HEK293T (cell line): Measurements from ENCODE around the gene PDGFRB.

Experiments
- CTCF ChIA-PET: fragments of 350-600 bp; formaldehyde crosslinking; extraction: SDS; loops from one replicate; lab custom pipeline; 2021; ENCODE audit warnings: antibody characterized with exemption, inconsistent platforms; lab: Yijun Ruan, JAX
- POLR2A ChIA-PET: fragments of 350-600 bp; formaldehyde crosslinking; extraction: SDS; loops from one replicate; lab custom pipeline; 2020; ENCODE audit warnings: antibody characterized with exemption, inconsistent platforms; lab: Yijun Ruan, JAX
- DNase-seq: peaks from one replicate; pipeline ENCODE4 v3.0.0; 2012; ENCODE audit warnings: mixed read lengths; ENCODE audit errors: extremely low spot score
- ARNT ChIP-seq: fragments of 450-650 bp; IDR thresholded peaks from 2 replicates; pipeline ENCODE4 v1.6.1; 2017; ENCODE audit warnings: mild to moderate bottlenecking
- BHLHE40 ChIP-seq: fragments of 450-650 bp; IDR thresholded peaks from 2 replicates; pipeline ENCODE4 v1.6.1; 2016; ENCODE audit warnings: mild to moderate bottlenecking, moderate library complexity, borderline replicate concordance
- CTBP1 ChIP-seq: fragments of 450-650 bp; IDR thresholded peaks from 2 replicates; pipeline ENCODE4 v1.6.1; 2016; ENCODE audit warnings: borderline replicate concordance
- ELF4 ChIP-seq: fragments of 450-650 bp; IDR thresholded peaks from 2 replicates; pipeline ENCODE4 v1.6.1; 2017; ENCODE audit warnings: antibody characterized with exemption
- FOXA1 ChIP-seq: fragments of 450-650 bp; IDR thresholded peaks from 2 replicates; pipeline ENCODE4 v1.6.1; 2016; ENCODE audit warnings: mild to moderate bottlenecking
- FOXK2 ChIP-seq: fragments of 450-650 bp; IDR thresholded peaks from 2 replicates; pipeline ENCODE4 v1.6.1; 2016; ENCODE audit warnings: mild to moderate bottlenecking
- FOXM1 ChIP-seq: fragments of 450-650 bp; IDR thresholded peaks from 2 replicates; pipeline ENCODE4 v1.6.1; 2017; ENCODE audit warnings: mild to moderate bottlenecking, borderline replicate concordance
- HDGF ChIP-seq: fragments of 450-650 bp; IDR thresholded peaks from 2 replicates; pipeline ENCODE4 v1.6.1; 2017; ENCODE audit warnings: antibody characterized with exemption, borderline replicate concordance
- L3MBTL2 ChIP-seq: fragments of 450-650 bp; conservative IDR thresholded peaks from 2 replicates; pipeline ENCODE4 v1.6.1; 2016; ENCODE audit warnings: mild to moderate bottlenecking
- LEF1 ChIP-seq: fragments of 450-650 bp; IDR thresholded peaks from 2 replicates; pipeline ENCODE4 v1.6.1; 2017; ENCODE audit warnings: mild to moderate bottlenecking, borderline replicate concordance
- NFRKB ChIP-seq: fragments of 450-650 bp; IDR thresholded peaks from 2 replicates; pipeline ENCODE4 v1.6.1; 2016; ENCODE audit warnings: mild to moderate bottlenecking, moderate library complexity
- SP1 ChIP-seq: fragments of 450-650 bp; IDR thresholded peaks from 2 replicates; pipeline ENCODE4 v1.6.1; 2017
- SUZ12 ChIP-seq: fragments of 450-650 bp; IDR thresholded peaks from 2 replicates; pipeline ENCODE4 v1.6.1; 2016; ENCODE audit warnings: mild to moderate bottlenecking
- TARDBP ChIP-seq: fragments of 450-650 bp; IDR thresholded peaks from 2 replicates; pipeline ENCODE4 v1.6.1; 2016
- ZNF384 ChIP-seq: fragments of 450-650 bp; IDR thresholded peaks from 2 replicates; pipeline ENCODE4 v1.6.1; 2016
- TF ChIP-seq, protein P1 (sequence below): fragments of 450-650 bp; IDR thresholded peaks from 2 replicates; pipeline ENCODE4 v1.6.1; 2016

PDGFRB gene

DNA sequence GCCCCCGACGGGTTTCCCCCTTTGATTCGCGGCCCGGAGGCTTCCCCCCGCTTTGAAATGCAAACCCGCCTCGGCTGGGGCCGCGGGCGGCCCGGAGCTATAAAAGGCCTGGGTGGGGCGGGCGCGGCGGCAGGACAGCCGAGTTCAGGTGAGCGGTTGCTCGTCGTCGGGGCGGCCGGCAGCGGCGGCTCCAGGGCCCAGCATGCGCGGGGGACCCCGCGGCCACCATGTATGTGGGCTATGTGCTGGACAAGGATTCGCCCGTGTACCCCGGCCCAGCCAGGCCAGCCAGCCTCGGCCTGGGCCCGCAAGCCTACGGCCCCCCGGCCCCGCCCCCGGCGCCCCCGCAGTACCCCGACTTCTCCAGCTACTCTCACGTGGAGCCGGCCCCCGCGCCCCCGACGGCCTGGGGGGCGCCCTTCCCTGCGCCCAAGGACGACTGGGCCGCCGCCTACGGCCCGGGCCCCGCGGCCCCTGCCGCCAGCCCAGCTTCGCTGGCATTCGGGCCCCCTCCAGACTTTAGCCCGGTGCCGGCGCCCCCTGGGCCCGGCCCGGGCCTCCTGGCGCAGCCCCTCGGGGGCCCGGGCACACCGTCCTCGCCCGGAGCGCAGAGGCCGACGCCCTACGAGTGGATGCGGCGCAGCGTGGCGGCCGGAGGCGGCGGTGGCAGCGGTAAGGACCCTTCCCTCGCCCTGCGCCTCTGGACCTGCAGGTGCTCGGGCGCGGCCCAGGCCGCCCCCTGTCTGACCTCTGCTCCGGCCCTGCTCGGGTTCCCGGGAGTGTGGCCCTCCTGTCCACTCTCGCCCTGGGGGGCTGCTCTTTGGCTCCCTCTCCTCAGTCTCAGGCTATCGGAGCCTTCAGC, 11.2 kb upstream of the PDGFRB start, which contains the start of gene CDX1:
TSS of gene CDX1 (plus strand) at position 129 of the 862 bp plus-strand sequence. CDS start at position 228, 99 bp downstream.
- ChIA-PET CTCF (interaction anchor here (1.5 kb wide), 1 partner anchor 8 kb away, joined by 3 read pairs; no protein-coding TSS in a partner anchor), POLR2A (no interaction called here)
- TF ChIP-seq L3MBTL2 (no peak), LEF1 (no peak), ZNF384 (no peak), CTBP1 (no peak), HDGF (no peak), FOXK2 (no peak), BHLHE40 (no peak), ARNT (no peak), SP1 (no peak), ELF4 (no peak), SUZ12 (no peak), FOXA1 (no peak), NFRKB (no peak), TARDBP (no peak), FOXM1 (no peak)
- TF ChIP-seq, protein P1, sequence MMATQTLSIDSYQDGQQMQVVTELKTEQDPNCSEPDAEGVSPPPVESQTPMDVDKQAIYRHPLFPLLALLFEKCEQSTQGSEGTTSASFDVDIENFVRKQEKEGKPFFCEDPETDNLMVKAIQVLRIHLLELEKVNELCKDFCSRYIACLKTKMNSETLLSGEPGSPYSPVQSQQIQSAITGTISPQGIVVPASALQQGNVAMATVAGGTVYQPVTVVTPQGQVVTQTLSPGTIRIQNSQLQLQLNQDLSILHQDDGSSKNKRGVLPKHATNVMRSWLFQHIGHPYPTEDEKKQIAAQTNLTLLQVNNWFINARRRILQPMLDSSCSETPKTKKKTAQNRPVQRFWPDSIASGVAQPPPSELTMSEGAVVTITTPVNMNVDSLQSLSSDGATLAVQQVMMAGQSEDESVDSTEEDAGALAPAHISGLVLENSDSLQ = no peak
- DNase-seq = no peak

DNA sequence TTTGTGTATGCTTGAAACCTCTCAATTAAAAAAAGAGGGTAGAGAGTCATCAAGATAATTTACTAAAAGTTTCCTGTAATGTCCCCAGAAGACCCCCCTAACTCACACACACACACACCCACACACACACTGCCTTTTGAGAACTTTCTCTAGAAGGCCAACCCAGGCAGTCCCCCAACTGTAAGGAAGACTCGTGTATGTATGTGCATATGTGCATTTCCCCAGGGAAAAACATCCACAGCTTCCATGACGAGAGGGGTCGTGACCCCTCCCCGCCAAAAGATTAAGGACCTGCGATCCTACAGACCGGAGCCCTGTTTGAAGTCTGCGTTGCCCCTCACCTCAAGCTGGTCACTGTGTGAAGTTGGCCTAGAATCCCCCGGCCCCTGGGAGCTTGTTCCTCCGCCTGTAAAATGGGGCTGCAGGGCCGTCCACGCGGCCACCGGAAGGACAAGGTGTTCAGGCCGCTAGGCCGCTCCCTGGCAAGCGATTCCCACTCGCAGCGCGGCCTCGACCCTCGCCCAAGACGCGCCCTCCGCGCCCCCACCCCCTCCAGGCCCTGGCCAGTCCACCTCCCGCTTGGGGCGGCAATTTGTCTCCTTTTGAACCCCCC, 10.5 kb upstream of the PDGFRB start:
- POLR2A ChIA-PET = no interaction called here
- CTCF ChIA-PET = interaction anchor here (1.5 kb wide), 1 partner anchor 9 kb away, joined by 3 read pairs; no protein-coding TSS in a partner anchor
- no peak for TF ChIP-seq FOXK2
- TF ChIP-seq TARDBP = no peak
- no peak for TF ChIP-seq L3MBTL2
- TF ChIP-seq, protein P1 = no peak
- no peak for TF ChIP-seq ELF4
- TF ChIP-seq HDGF = no peak
- TF ChIP-seq ZNF384 = no peak
- TF ChIP-seq SP1 = no peak
- TF ChIP-seq SUZ12 = no peak
- TF ChIP-seq FOXM1 = no peak
- no peak for TF ChIP-seq LEF1
- TF ChIP-seq ARNT = no peak
- TF ChIP-seq BHLHE40 = no peak
- no peak for DNase-seq

DNA sequence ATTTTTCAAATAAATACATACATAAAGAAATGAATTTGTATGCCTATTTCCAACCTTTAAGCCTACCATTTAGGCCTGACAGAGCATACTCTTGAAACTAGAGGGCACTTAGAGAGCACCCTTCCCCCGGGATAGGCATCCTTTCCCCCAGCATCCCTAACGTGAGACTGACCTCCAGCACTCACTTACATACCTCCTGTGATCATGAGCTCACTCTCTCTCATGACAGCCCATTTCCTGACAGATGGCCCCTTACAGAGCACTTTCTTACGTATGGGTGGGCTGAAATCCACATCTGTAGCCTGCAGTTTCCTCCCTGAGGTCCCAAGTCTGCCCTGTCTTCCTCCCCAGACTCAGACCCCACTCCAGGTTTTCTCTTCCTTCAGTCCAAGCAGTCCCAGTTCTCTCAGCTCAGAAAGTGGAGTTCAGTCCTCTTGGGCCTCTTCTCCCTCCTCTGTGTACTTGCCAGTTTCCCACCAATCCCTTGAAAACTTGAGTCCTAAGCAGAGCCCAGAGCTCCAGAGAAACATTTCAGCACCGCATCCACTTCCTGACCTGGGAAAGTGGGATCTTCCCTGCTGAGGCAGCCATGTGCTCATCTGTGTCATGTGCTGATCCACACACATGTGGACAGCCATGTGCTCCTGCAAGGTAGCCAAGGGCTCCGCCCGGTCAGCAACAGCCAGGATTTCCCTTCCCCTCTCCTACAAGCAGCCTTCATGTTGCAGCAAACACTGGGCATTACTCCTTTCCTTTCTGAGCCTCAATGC, 8.8 kb upstream of the PDGFRB start:
- ChIA-PET CTCF (interaction anchor here (0.6 kb wide), 1 partner anchor 41 kb away, joined by 3 read pairs; no protein-coding TSS in a partner anchor), POLR2A (interaction anchor here (0.9 kb wide), 1 partner anchor 11 kb away, joined by 3 read pairs; no protein-coding TSS in a partner anchor)
- no peak for DNase-seq
- TF ChIP-seq HDGF (no peak), FOXA1 (no peak), ZNF384 (no peak), L3MBTL2 (no peak), LEF1 (no peak), NFRKB (no peak), TARDBP (no peak), FOXM1 (no peak)
- TF ChIP-seq, protein P1 = no peak

DNA sequence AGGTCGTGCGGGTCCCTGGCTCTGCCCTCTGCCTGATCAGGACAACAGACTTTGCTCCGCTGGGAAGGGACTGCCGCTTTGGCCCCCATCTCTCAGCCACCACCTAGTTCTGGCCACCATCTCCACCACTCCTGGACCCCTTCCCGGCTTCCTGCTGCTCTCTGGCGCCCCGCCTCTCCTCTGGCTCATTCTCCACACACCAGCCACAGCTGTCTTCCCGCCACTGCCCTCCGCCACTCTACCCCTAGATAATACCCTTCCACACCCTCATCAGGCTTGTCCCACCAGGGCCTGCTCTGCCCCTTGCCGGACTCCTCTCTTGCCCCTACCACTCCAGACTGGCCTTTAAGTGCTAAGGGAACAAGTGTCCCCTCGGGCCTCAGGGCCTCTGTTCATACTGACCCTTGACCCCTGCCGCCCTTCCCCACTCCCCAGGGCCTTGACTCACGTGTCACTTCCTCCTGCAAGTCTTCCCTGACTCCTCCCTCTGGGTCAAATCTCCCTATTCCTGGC, 8.0 kb upstream of the PDGFRB start:
- TF ChIP-seq, protein P1 = no peak
- TF ChIP-seq HDGF (no peak), ZNF384 (no peak), FOXM1 (no peak), ELF4 (no peak), LEF1 (no peak), FOXK2 (no peak)
- POLR2A ChIA-PET = interaction anchor here (0.9 kb wide), 1 partner anchor 12 kb away, joined by 3 read pairs; no protein-coding TSS in a partner anchor
- no peak for DNase-seq
- CTCF ChIA-PET = interaction anchor here (0.8 to 2.1 kb wide), 3 partner anchors 8 to 33 kb away, joined by 3 to 12 read pairs (median 4); no protein-coding TSS in a partner anchor
